Suprapubic skin (tissue), 4 donors: ENCODE data around the gene UNC5B. TPM values are rescaled to one million over a fixed set of nuclear protein-coding genes. Genes with fewer than 3 reads are reported as not detected.

Experiments used
- DNase-seq, 2 donors: peaks; one replicate each; pipeline ENCODE4 v3.0.0-alpha.2; 2019; ENCODE audit warnings: low spot score in 2 of 2
- H3K27ac ChIP-seq: fragments of 200-600 bp; sonication (generic); one replicate; pipeline ENCODE4 v1.5.1; 2019
- H3K27me3 ChIP-seq: fragments of 200-600 bp; sonication (generic); one replicate; pipeline ENCODE4 v1.5.1; 2019
- H3K36me3 ChIP-seq: fragments of 200-600 bp; sonication (generic); one replicate; pipeline ENCODE4 v1.5.1; 2019
- H3K4me1 ChIP-seq: fragments of 200-600 bp; sonication (generic); one replicate; pipeline ENCODE4 v1.5.1; 2019
- H3K4me3 ChIP-seq: fragments of 200-600 bp; sonication (generic); one replicate; pipeline ENCODE4 v1.5.1; 2019; ENCODE audit warnings: mild to moderate bottlenecking
- H3K9me3 ChIP-seq: fragments of 200-600 bp; sonication (generic); one replicate; pipeline ENCODE4 v1.5.1; 2019
- EP300 ChIP-seq: sonication (generic); formaldehyde crosslinking; IDR thresholded peaks from one replicate; pipeline ENCODE4 v1.6.1; 2017; ENCODE audit warnings: antibody characterized with exemption
- POLR2A ChIP-seq, 2 donors: fragments of 450-650 bp; IDR thresholded peaks; one replicate each; pipeline ENCODE4 v1.6.1; 2017; ENCODE audit warnings: antibody characterized with exemption in 2 of 2, mild to moderate bottlenecking in 2 of 2, moderate library complexity in 2 of 2
- POLR2AphosphoS5 ChIP-seq, 3 donors: sonication (generic); formaldehyde crosslinking; IDR thresholded peaks; one replicate each; pipeline ENCODE4 v1.6.1; 2017; ENCODE audit warnings: antibody characterized with exemption in 3 of 3
- WGBS: methylation state at CpG from one replicate; pipeline ENCODE4 v1.1.5; 2018; 5-methylcytosine and 5-hydroxymethylcytosine counted together
- total RNA-seq, 4 donors: library from RNA; depleted of rRNA; stranded (reverse); fragments of >200 nt; gene quantifications; one replicate each; pipeline ENCODE4 v1.1.0, GENCODE V29; 2016
- TF ChIP-seq, protein P1 (sequence below), 2 donors: fragments of 200-600 bp in 1 of 2; fragments of 450-650 bp in 1 of 2; sonication (generic) in 1 of 2; IDR thresholded peaks; one replicate each; pipeline ENCODE4 v1.5.1; 2016 to 2019; ENCODE audit warnings: antibody characterized with exemption in 2 of 2, mild to moderate bottlenecking in 1 of 2, moderate library complexity in 1 of 2

The UNC5B gene
- total RNA-seq, 4 donors from 2014 or later: 7.2 to 45.7 (median 14.7) TPM

DNA sequence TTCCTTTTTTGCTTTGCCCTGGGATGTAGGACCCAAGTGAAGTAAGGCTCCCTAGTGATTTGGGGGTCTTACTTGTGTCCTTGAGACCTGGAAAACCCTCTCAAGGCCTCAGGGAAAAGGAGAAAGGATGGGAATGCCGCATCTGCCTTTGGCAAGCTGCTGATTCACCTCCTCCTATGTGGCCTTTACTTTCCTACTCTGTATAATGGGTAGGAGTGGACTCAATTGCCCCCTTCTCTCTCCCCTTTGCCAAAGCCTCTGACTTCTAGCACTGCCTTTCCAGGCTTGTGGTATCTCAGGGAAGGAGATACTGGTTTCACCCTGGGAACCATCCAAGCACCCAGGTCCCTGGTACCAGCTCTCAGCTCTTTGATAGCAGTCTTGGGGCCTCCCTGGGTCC is 35.4 kb downstream of the UNC5B start:
- TF ChIP-seq EP300 (no peak), POLR2AphosphoS5 (IDR thresholded peaks at IDR 0.05) (no peak), POLR2A (IDR thresholded peaks at IDR 0.05) (no peak)
- TF ChIP-seq, protein P1, sequence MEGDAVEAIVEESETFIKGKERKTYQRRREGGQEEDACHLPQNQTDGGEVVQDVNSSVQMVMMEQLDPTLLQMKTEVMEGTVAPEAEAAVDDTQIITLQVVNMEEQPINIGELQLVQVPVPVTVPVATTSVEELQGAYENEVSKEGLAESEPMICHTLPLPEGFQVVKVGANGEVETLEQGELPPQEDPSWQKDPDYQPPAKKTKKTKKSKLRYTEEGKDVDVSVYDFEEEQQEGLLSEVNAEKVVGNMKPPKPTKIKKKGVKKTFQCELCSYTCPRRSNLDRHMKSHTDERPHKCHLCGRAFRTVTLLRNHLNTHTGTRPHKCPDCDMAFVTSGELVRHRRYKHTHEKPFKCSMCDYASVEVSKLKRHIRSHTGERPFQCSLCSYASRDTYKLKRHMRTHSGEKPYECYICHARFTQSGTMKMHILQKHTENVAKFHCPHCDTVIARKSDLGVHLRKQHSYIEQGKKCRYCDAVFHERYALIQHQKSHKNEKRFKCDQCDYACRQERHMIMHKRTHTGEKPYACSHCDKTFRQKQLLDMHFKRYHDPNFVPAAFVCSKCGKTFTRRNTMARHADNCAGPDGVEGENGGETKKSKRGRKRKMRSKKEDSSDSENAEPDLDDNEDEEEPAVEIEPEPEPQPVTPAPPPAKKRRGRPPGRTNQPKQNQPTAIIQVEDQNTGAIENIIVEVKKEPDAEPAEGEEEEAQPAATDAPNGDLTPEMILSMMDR (IDR thresholded peaks at IDR 0.05): no peak
- no peaks in the 10 kb centered on the region for H3K36me3 ChIP-seq
- peaks cover 6% of the 10 kb centered on the region for H3K27me3 ChIP-seq
- peaks cover 68% of the 10 kb centered on the region for H3K4me1 ChIP-seq
- 69% methylated on average over 1 of the region's 1 CpG for WGBS
- no peak for DNase-seq
- no peaks in the 10 kb centered on the region for H3K9me3 ChIP-seq
- H3K27ac ChIP-seq: no peak overlapping the region
- no peak overlapping the region for H3K4me3 ChIP-seq

DNA sequence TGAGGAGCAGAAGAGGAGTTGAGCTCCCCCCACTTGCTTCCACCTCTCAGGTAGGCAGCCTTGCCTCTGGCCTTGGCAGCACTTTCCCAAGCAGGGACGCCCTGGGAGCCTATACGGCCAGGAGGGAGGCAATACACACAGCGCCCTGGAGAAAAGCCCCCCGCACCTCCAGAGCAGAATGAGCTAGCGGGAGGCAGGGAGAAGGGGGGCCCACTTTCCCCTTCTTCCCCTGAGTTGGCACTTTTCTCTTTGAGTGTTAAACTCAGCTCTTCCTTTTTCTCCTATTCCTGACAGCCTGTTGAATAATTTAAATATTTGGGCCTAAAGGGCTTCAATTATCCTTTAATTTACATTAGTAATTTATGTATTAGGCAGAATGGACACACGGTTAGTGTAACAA is 35.8 kb downstream of the UNC5B start:
- no peak overlapping the region for H3K27ac ChIP-seq
- peaks cover 6% of the 10 kb centered on the region for H3K27me3 ChIP-seq
- peaks cover 68% of the 10 kb centered on the region for H3K4me1 ChIP-seq
- H3K9me3 ChIP-seq: no peaks in the 10 kb centered on the region
- H3K36me3 ChIP-seq: no peaks in the 10 kb centered on the region
- H3K4me3 ChIP-seq: no peak overlapping the region
- DNase-seq: no peak
- TF ChIP-seq, protein P1 (IDR thresholded peaks at IDR 0.05): no peak
- TF ChIP-seq POLR2AphosphoS5 (IDR thresholded peaks at IDR 0.05) (no peak), EP300 (no peak), POLR2A (IDR thresholded peaks at IDR 0.05) (no peak)
- WGBS: 91% methylated on average over 6 of the region's 6 CpGs

DNA sequence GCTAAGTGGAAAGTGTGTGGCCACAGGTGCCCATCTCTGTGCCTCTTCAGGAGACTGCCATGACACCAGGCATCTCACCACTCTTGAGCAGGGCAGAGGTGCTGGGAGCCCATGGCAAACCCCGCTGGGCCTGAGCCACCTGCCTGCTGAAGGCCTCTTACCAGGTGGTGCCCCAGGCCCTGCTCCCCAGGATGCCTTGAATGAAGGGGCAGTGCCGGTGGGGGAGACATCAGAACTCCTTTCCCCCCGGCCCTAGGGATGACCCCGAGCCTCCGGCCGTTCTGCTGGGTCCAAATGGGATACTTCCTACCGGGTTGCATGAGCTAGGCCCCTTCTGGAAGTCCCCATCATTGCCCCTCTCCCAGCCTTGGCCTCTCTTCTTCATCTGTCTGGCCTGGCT is 37.6 kb downstream of the UNC5B start:
- WGBS: 91% methylated on average over 7 of the region's 7 CpGs
- no peak for TF ChIP-seq POLR2A (IDR thresholded peaks at IDR 0.05)
- TF ChIP-seq, protein P1 (IDR thresholded peaks at IDR 0.05): no peak

DNA sequence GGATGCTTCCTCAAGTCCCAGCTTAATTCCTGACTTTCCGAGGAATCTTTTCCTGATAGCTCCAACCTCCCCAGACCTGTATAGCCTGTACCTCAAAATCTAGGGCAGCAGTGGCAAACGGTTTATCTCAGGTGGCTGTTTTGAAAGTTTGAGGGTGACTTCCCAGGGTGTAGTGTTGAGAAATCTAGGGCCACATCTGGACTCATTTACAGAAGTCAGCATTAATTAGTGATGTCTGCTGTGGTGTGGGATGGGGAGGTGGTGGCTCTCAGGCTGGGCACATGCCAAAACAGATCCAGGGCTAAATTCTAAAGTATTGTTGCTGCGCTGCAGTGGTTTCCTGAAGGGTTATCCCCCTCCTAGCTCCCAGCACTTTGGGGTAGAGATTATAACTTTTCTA is 38.0 kb downstream of the UNC5B start:
- no peak for TF ChIP-seq POLR2A (IDR thresholded peaks at IDR 0.05)
- TF ChIP-seq, protein P1 (IDR thresholded peaks at IDR 0.05): no peak
- no peak for TF ChIP-seq EP300
- no peak for TF ChIP-seq POLR2AphosphoS5 (IDR thresholded peaks at IDR 0.05)
- no peaks in the 10 kb centered on the region for H3K36me3 ChIP-seq
- no peak overlapping the region for H3K27ac ChIP-seq
- no peaks in the 10 kb centered on the region for H3K9me3 ChIP-seq
- peaks cover 58% of the 10 kb centered on the region for H3K4me1 ChIP-seq
- WGBS: 56% methylated on average over 3 of the region's 3 CpGs
- H3K4me3 ChIP-seq: no peak overlapping the region
- peaks cover 6% of the 10 kb centered on the region for H3K27me3 ChIP-seq
- no peak for DNase-seq

More for the DNA sequence above, 37.6 kb downstream of the UNC5B start:
- peaks cover 6% of the 10 kb centered on the region for H3K27me3 ChIP-seq
- H3K36me3 ChIP-seq: no peaks in the 10 kb centered on the region
- DNase-seq: no peak
- H3K4me3 ChIP-seq: no peak overlapping the region
- no peaks in the 10 kb centered on the region for H3K9me3 ChIP-seq
- H3K27ac ChIP-seq: no peak overlapping the region
- H3K4me1 ChIP-seq: peaks cover 59% of the 10 kb centered on the region

GRCh38 chr10:71250842-71251241 is 38.5 kb downstream of the UNC5B start:
- TF ChIP-seq POLR2AphosphoS5 (IDR thresholded peaks at IDR 0.05) (no peak), EP300 (no peak), POLR2A (IDR thresholded peaks at IDR 0.05) (no peak)
- TF ChIP-seq, protein P1 (IDR thresholded peaks at IDR 0.05): no peak
- Histone ChIP-seq H3K4me3 (no peak overlapping the region), H3K36me3 (no peaks in the 10 kb centered on the region), H3K9me3 (no peaks in the 10 kb centered on the region), H3K27me3 (peaks cover 6% of the 10 kb centered on the region), H3K4me1 (peaks cover 58% of the 10 kb centered on the region), H3K27ac (no peak overlapping the region)
- no peak for DNase-seq
- 94% methylated on average over 1 of the region's 1 CpG for WGBS
